Smooth muscle cell (in vitro differentiated cells): Measurements from ENCODE around the gene LLPH. TPM values are rescaled to one million over a fixed set of nuclear protein-coding genes. Genes with fewer than 3 reads are reported as not detected.

Experiments used
- DNase-seq: peaks from one replicate; lab custom pipeline; 2025; ENCODE audit not compliant: unreplicated experiment; lab: John Stamatoyannopoulos, UW
- H2AFZ ChIP-seq: fragments of 200-600 bp; sonication (generic); 2 replicates; pipeline ENCODE4 v1.6.0; 2016; ENCODE audit warnings: antibody characterized with exemption, low read depth, mild to moderate bottlenecking
- H3F3A ChIP-seq: fragments of 200-600 bp; sonication (generic); 2 replicates; pipeline ENCODE4 v1.6.0; 2017; ENCODE audit warnings: antibody characterized with exemption, low read depth
- H3K27ac ChIP-seq: fragments of 200-600 bp; sonication (generic); 2 replicates; pipeline ENCODE4 v1.5.1; 2016; ENCODE audit warnings: low read depth, mild to moderate bottlenecking
- H3K27me3 ChIP-seq: fragments of 200-600 bp; sonication (generic); 2 replicates; pipeline ENCODE4 v1.6.1; 2016; ENCODE audit warnings: low read depth, mild to moderate bottlenecking
- H3K36me3 ChIP-seq: fragments of 200-600 bp; sonication (generic); 2 replicates; pipeline ENCODE4 v1.5.1; 2016; ENCODE audit warnings: low read depth
- H3K4me1 ChIP-seq: fragments of 200-600 bp; sonication (generic); 2 replicates; pipeline ENCODE4 v1.5.1; 2016; ENCODE audit warnings: low read depth
- H3K4me2 ChIP-seq: fragments of 200-600 bp; sonication (generic); 2 replicates; pipeline ENCODE4 v1.6.0; 2016; ENCODE audit warnings: mild to moderate bottlenecking
- H3K4me3 ChIP-seq: fragments of 200-600 bp; sonication (generic); 2 replicates; pipeline ENCODE4 v1.5.1; 2016; ENCODE audit warnings: mild to moderate bottlenecking
- H3K79me2 ChIP-seq: fragments of 200-600 bp; sonication (generic); 2 replicates; pipeline ENCODE4 v1.6.0; 2016; ENCODE audit warnings: low read depth, mild to moderate bottlenecking
- H3K9ac ChIP-seq: fragments of 200-600 bp; sonication (generic); 2 replicates; pipeline ENCODE4 v1.6.0; 2016; ENCODE audit warnings: low read depth
- H3K9me3 ChIP-seq: fragments of 200-600 bp; sonication (generic); replicated peaks from 2 replicates; pipeline ENCODE4 v1.5.1; 2016; ENCODE audit warnings: low read depth
- H4K20me1 ChIP-seq: fragments of 200-600 bp; sonication (generic); 2 replicates; pipeline ENCODE4 v1.6.0; 2016; ENCODE audit warnings: low read depth
- CTCF ChIP-seq: fragments of 200-600 bp; sonication (generic); IDR thresholded peaks from 2 replicates; pipeline ENCODE4 v1.5.1; 2017; ENCODE audit warnings: borderline replicate concordance, mild to moderate bottlenecking, antibody characterized with exemption; ENCODE audit not compliant: insufficient read depth, poor library complexity, severe bottlenecking
- WGBS: methylation state at CpG from one replicate; pipeline ENCODE4 v1.1.7; 2016; ENCODE audit warnings: low lambda C conversion rate; 5-methylcytosine and 5-hydroxymethylcytosine counted together
- polyA plus RNA-seq: library from polyadenylated mRNA; unstranded; fragments of >200 nt; fragmentation: Nextera tagmentation; extraction: Ambion mirVana; gene quantifications from 2 replicates; pipeline ENCODE4 v1.2.1, GENCODE V29; 2016
- total RNA-seq: library from RNA; depleted of rRNA; stranded (reverse); fragments of >200 nt; gene quantifications from 2 replicates; pipeline ENCODE4 v1.2.3, GENCODE V29; 2014

Gene LLPH
- total and polyA plus RNA-seq, 2 experiments from 2014 or later, result 9.2 to 33.1 TPM

- peak overlapping the region; percentile 71 for H2AFZ ChIP-seq
- H3K4me2 ChIP-seq, result peak overlapping the region; percentile 89
- H3K79me2 ChIP-seq, result peaks cover 32% of the 10 kb centered on the region
- H3F3A ChIP-seq, result peaks cover 17% of the 10 kb centered on the region
- H3K27me3 ChIP-seq, result no peaks in the 10 kb centered on the region
- no peak for TF ChIP-seq CTCF
- H3K9me3 ChIP-seq, result no peaks in the 10 kb centered on the region
- H3K4me3 ChIP-seq, result peak overlapping the region; percentile 80
- H3K9ac ChIP-seq, result peak overlapping the region; percentile 87
- no peaks in the 10 kb centered on the region for H4K20me1 ChIP-seq
- peaks cover 7% of the 10 kb centered on the region for H3K36me3 ChIP-seq
- peak overlapping the region; percentile 57 for H3K27ac ChIP-seq
- no peak for DNase-seq
- 13% methylated on average over 8 of the region's 8 CpGs for WGBS
- H3K4me1 ChIP-seq, result peaks cover 11% of the 10 kb centered on the region
These were observed 650 bp downstream of the LLPH start for GRCh38 chr12:66129934-66130266.

- Histone ChIP-seq H3K36me3 (peaks cover 24% of the 10 kb centered on the region), H3K9ac (no peak overlapping the region), H3F3A (peaks cover 8% of the 10 kb centered on the region), H4K20me1 (peaks cover 4% of the 10 kb centered on the region), H3K27me3 (no peaks in the 10 kb centered on the region), H3K27ac (no peak overlapping the region), H2AFZ (no peak overlapping the region), H3K4me2 (no peak overlapping the region), H3K4me1 (peaks cover 11% of the 10 kb centered on the region), H3K79me2 (peaks cover 32% of the 10 kb centered on the region), H3K9me3 (no peaks in the 10 kb centered on the region), H3K4me3 (no peak overlapping the region)
- TF ChIP-seq CTCF, result no peak
- WGBS, result 56% methylated on average over 1 of the region's 1 CpG
- DNase-seq, result no peak
These were observed 2.9 kb downstream of the LLPH start for GRCh38 chr12:66127650-66128049.

- Histone ChIP-seq H3K79me2 (no peaks in the 10 kb centered on the region), H3K9ac (no peak overlapping the region), H3K4me1 (no peaks in the 10 kb centered on the region), H2AFZ (no peak overlapping the region), H3K9me3 (no peaks in the 10 kb centered on the region), H3K36me3 (peaks cover 25% of the 10 kb centered on the region), H3K4me3 (no peak overlapping the region), H3K4me2 (no peak overlapping the region), H3F3A (no peaks in the 10 kb centered on the region), H3K27ac (no peak overlapping the region), H3K27me3 (no peaks in the 10 kb centered on the region), H4K20me1 (peaks cover 4% of the 10 kb centered on the region)
- no peak for TF ChIP-seq CTCF
- DNase-seq, result no peak
- WGBS, result 87% methylated on average over 1 of the region's 1 CpG
These were observed 10.1 kb downstream of the LLPH start for GRCh38 chr12:66120477-66120876.

GRCh38 chr12:66119870-66120241, 10.7 kb downstream of the LLPH start:
- H3K27me3 ChIP-seq, result no peaks in the 10 kb centered on the region
- WGBS, result 93% methylated on average over 1 of the region's 1 CpG
- no peaks in the 10 kb centered on the region for H3K79me2 ChIP-seq
- no peak overlapping the region for H2AFZ ChIP-seq
- peaks cover 4% of the 10 kb centered on the region for H4K20me1 ChIP-seq
- H3K27ac ChIP-seq, result no peak overlapping the region
- no peak for TF ChIP-seq CTCF
- no peaks in the 10 kb centered on the region for H3K4me1 ChIP-seq
- H3K4me2 ChIP-seq, result no peak overlapping the region
- no peak overlapping the region for H3K9ac ChIP-seq
- no peaks in the 10 kb centered on the region for H3K9me3 ChIP-seq
- H3K4me3 ChIP-seq, result no peak overlapping the region
- H3F3A ChIP-seq, result no peaks in the 10 kb centered on the region
- no peak for DNase-seq
- peaks cover 25% of the 10 kb centered on the region for H3K36me3 ChIP-seq
